Sciatic nerve (tissue), 2 donors: ENCODE results near the gene MAML2. TPM values are rescaled to one million over a fixed set of nuclear protein-coding genes. Genes with fewer than 3 reads are reported as not detected.

Source experiments
- ATAC-seq: fragments of 200-7000 bp; cut with Tn5 transposase; one replicate; pipeline ENCODE4 v1.9.1; 2020; ENCODE audit warnings: mild to moderate bottlenecking, moderate library complexity
- DNase-seq: peaks from one replicate; pipeline ENCODE4 v3.0.0-alpha.2; 2020; ENCODE audit warnings: low spot score
- intact Hi-C: fragments of 100-400 bp; cut with DNase I; formaldehyde crosslinking; loops from one replicate; pipeline ENCODE4 v1.14.2; 2022
- total RNA-seq: library from RNA; stranded (reverse); fragmentation: NEBNext Ultra II Directional; extraction: Animal tissue kit (Norgen Biotek cat#: 25700); gene quantifications from one replicate; pipeline ENCODE4 v1.2.1, GENCODE V29; 2021
- donor health status: DM: no; HTN: no; CAD: no.
- donor health status: DM: no; HTN: no; CAD: no.

MAML2 gene
- total RNA-seq, 1 donor from 2014 or later, result 30.4 TPM

GRCh38 chr11:96052921-96053651 is 289.9 kb downstream of the MAML2 start:
- ATAC-seq (no peak), DNase-seq (no peak)
- intact Hi-C loops, result no loop called here

GRCh38 chr11:96051820-96052219 is 291.2 kb downstream of the MAML2 start:
- ATAC-seq (no peak), DNase-seq (no peak)
- intact Hi-C loops, result no loop called here

GRCh38 chr11:96050435-96051182 is 292.4 kb downstream of the MAML2 start:
- intact Hi-C loops, result no loop called here
- DNase-seq (no peak), ATAC-seq (no peak)

GRCh38 chr11:96049426-96049825 is 293.6 kb downstream of the MAML2 start:
- intact Hi-C loops, result no loop called here
- ATAC-seq, result no peak
- DNase-seq, result no peak

GRCh38 chr11:96045622-96046456 is 297.2 kb downstream of the MAML2 start:
- peak; percentile 93 for ATAC-seq
- intact Hi-C loops, result no loop called here
- DNase-seq, result peak; percentile 64

- DNase-seq, result no peak
- intact Hi-C loops, result no loop called here
- no peak for ATAC-seq
Observed at GRCh38 chr11:96044747-96045146, 298.2 kb downstream of the MAML2 start.

GRCh38 chr11:96044311-96044710 is 298.7 kb downstream of the MAML2 start:
- no peak for ATAC-seq
- intact Hi-C loops, result no loop called here
- no peak for DNase-seq

- ATAC-seq (no peak), DNase-seq (no peak)
- intact Hi-C loops, result no loop called here
Observed at GRCh38 chr11:96043291-96043690, 299.7 kb downstream of the MAML2 start.

GRCh38 chr11:96038046-96038445 is 304.9 kb downstream of the MAML2 start:
- ATAC-seq (no peak), DNase-seq (no peak)
- intact Hi-C loops, result no loop called here

GRCh38 chr11:96037405-96037949 is 305.5 kb downstream of the MAML2 start:
- intact Hi-C loops, result no loop called here
- DNase-seq, result no peak
- no peak for ATAC-seq

GRCh38 chr11:96036863-96037262 is 306.1 kb downstream of the MAML2 start:
- DNase-seq (no peak), ATAC-seq (no peak)
- intact Hi-C loops, result no loop called here

GRCh38 chr11:96035740-96036078 is 307.3 kb downstream of the MAML2 start:
- no peak for ATAC-seq
- intact Hi-C loops, result no loop called here
- no peak for DNase-seq

GRCh38 chr11:96035031-96035739 is 307.8 kb downstream of the MAML2 start:
- intact Hi-C loops, result no loop called here
- ATAC-seq (peak; percentile 60), DNase-seq (no peak)

- peak; percentile 50 for ATAC-seq
- intact Hi-C loops, result no loop called here
- DNase-seq, result no peak
Observed at GRCh38 chr11:96033599-96033998, 309.4 kb downstream of the MAML2 start.

- DNase-seq (no peak), ATAC-seq (no peak)
- intact Hi-C loops, result no loop called here
Observed at GRCh38 chr11:96033095-96033494, 309.9 kb downstream of the MAML2 start.

GRCh38 chr11:96028746-96029145 is 314.2 kb downstream of the MAML2 start:
- ATAC-seq, result no peak
- intact Hi-C loops, result no loop called here
- no peak for DNase-seq

- no peak for ATAC-seq
- intact Hi-C loops, result no loop called here
- DNase-seq, result no peak
Observed at GRCh38 chr11:96027021-96027420, 316.0 kb downstream of the MAML2 start.

- DNase-seq (no peak), ATAC-seq (no peak)
- intact Hi-C loops, result no loop called here
Observed at GRCh38 chr11:96026310-96026709, 316.7 kb downstream of the MAML2 start.

GRCh38 chr11:96024666-96025065 is 318.3 kb downstream of the MAML2 start:
- ATAC-seq (no peak), DNase-seq (no peak)
- intact Hi-C loops, result no loop called here
